Middle frontal gyrus (tissue), 1 donor: Measurements from ENCODE around the gene ACAP3.
"Not testable (repeated sequence)": the region's sequence is repeated elsewhere in the genome, so short reads cannot be mapped to it uniquely, and the experiment has no call there.

Experiments
- DNase-seq: peaks from one replicate; pipeline ENCODE4 v3.0.0-alpha.2; 2015; ENCODE audit warnings: low spot score; ENCODE audit errors: extremely low spot score

The ACAP3 gene

GRCh38 chr1:1267488-1268283, 40.0 kb downstream of the ACAP3 start:
- no peak for DNase-seq

- DNase-seq: no peak
These were observed 42.9 kb downstream of the ACAP3 start for GRCh38 chr1:1264868-1265272.

GRCh38 chr1:1264026-1264425, 43.7 kb downstream of the ACAP3 start:
- no peak for DNase-seq

- DNase-seq: no peak
These were observed 45.0 kb downstream of the ACAP3 start for GRCh38 chr1:1262758-1263157.

- no peak for DNase-seq
These were observed 45.7 kb downstream of the ACAP3 start for GRCh38 chr1:1262071-1262470.

GRCh38 chr1:1260843-1261560, 46.7 kb downstream of the ACAP3 start:
- no peak for DNase-seq

- no peak for DNase-seq
These were observed 47.7 kb downstream of the ACAP3 start for GRCh38 chr1:1259951-1260600.

GRCh38 chr1:1259540-1259939, 48.2 kb downstream of the ACAP3 start:
- no peak for DNase-seq

GRCh38 chr1:1259119-1259488, 48.6 kb downstream of the ACAP3 start:
- DNase-seq: no peak

- DNase-seq: no peak
These were observed 50.5 kb downstream of the ACAP3 start for GRCh38 chr1:1256956-1257871.

GRCh38 chr1:1255611-1256010, 52.1 kb downstream of the ACAP3 start:
- DNase-seq: no peak

- no peak for DNase-seq
These were observed 52.7 kb downstream of the ACAP3 start for GRCh38 chr1:1255078-1255477.

- no peak for DNase-seq
These were observed 53.1 kb downstream of the ACAP3 start for GRCh38 chr1:1254667-1254998.

- DNase-seq: no peak
These were observed 53.6 kb downstream of the ACAP3 start for GRCh38 chr1:1253972-1254666.

GRCh38 chr1:1253314-1253713, 54.4 kb downstream of the ACAP3 start:
- DNase-seq: no peak

GRCh38 chr1:1250786-1251284, 56.9 kb downstream of the ACAP3 start:
- no peak for DNase-seq

- DNase-seq: not testable (repeated sequence)
These were observed 59.5 kb downstream of the ACAP3 start for GRCh38 chr1:1248009-1248913.

- DNase-seq: no peak
These were observed 60.3 kb downstream of the ACAP3 start for GRCh38 chr1:1247341-1247913.
